Panc1 (cell line): ENCODE measurements around the gene TMED10. TPM values are rescaled to one million over a fixed set of nuclear protein-coding genes. Genes with fewer than 3 reads are reported as not detected.

ENCODE experiments used
- ATAC-seq: fragments of 200-7000 bp; cut with Tn5 transposase; 2 replicates; pipeline ENCODE4 v1.9.1; 2020; ENCODE audit warnings: mild to moderate bottlenecking, moderate library complexity
- BruUV-seq: library from RNA; stranded (reverse); fragments of 400-500 nt; replicated peaks from 2 replicates; lab custom pipeline; 2021; lab: Mats Ljungman, UMichigan
- CTCF ChIA-PET: fragments of 300-600 bp; sonication (Branson Sonifier 250); formaldehyde crosslinking; loops from one replicate; lab custom pipeline; 2022; ENCODE audit warnings: antibody characterized with exemption; lab: Charles Lee
- POLR2A ChIA-PET: fragments of 300-600 bp; sonication (Branson Sonifier 250); formaldehyde crosslinking; loops from one replicate; lab custom pipeline; 2022; ENCODE audit warnings: antibody characterized with exemption; lab: Charles Lee
- DNase-seq: peaks from one replicate; pipeline ENCODE4 v3.0.0-alpha.2; 2010; ENCODE audit warnings: low read depth, low spot score
- H3K27ac ChIP-seq: 2 replicates; pipeline ENCODE4 v1.5.1; 2011; ENCODE audit warnings: mild to moderate bottlenecking, low read length, inconsistent platforms
- H3K27me3 ChIP-seq: fragments of 200-500 bp; sonication (Bioruptor generic); 2 replicates; pipeline ENCODE4 v1.6.0; 2014; ENCODE audit warnings: low read length, inconsistent platforms; ENCODE audit not compliant: control insufficient read depth, insufficient read depth
- H3K36me3 ChIP-seq: fragments of 200-500 bp; sonication (Bioruptor generic); 2 replicates; pipeline ENCODE4 v1.5.1; 2014; ENCODE audit warnings: inconsistent platforms, mild to moderate bottlenecking, low read length, moderate library complexity; ENCODE audit not compliant: control insufficient read depth, insufficient read depth
- H3K4me1 ChIP-seq: 2 replicates; pipeline ENCODE4 v1.5.1; 2011; ENCODE audit warnings: inconsistent platforms, mild to moderate bottlenecking, low read length, moderate library complexity; ENCODE audit not compliant: control insufficient read depth, insufficient read depth
- H3K4me3 ChIP-seq, 2 experiments: 2 replicates each; pipeline ENCODE4 v1.5.1; 2011 to 2012; ENCODE audit warnings: low read depth in 2 of 2, low read length in 2 of 2, mild to moderate bottlenecking in 2 of 2, inconsistent platforms in 1 of 2, moderate library complexity in 1 of 2
- H3K9me3 ChIP-seq: fragments of 200-500 bp; sonication (Bioruptor generic); 2 replicates; pipeline ENCODE4 v1.5.1; 2014; ENCODE audit warnings: low read depth, mild to moderate bottlenecking, inconsistent platforms, low read length, moderate library complexity; ENCODE audit not compliant: control insufficient read depth, insufficient read depth
- CTCF ChIP-seq: fragments of 450-650 bp; IDR thresholded peaks from 2 replicates; pipeline ENCODE4 v1.5.1; 2017; ENCODE audit warnings: mild to moderate bottlenecking
- POLR2AphosphoS5 ChIP-seq: IDR thresholded peaks from 2 replicates; pipeline ENCODE4 v1.6.1; 2012; ENCODE audit warnings: mild to moderate bottlenecking, low read depth, low read length, moderate library complexity
- SIN3A ChIP-seq: IDR thresholded peaks from 2 replicates; pipeline ENCODE4 v1.6.1; 2012; ENCODE audit warnings: low read depth, mild to moderate bottlenecking, low read length, moderate library complexity, borderline replicate concordance; ENCODE audit not compliant: insufficient read depth
- TCF7L2 ChIP-seq: IDR thresholded peaks from 2 replicates; pipeline ENCODE4 v1.6.1; 2011; ENCODE audit warnings: mild to moderate bottlenecking, low read depth, low read length, inconsistent platforms
- in situ Hi-C: cut with HindIII; loops from 2 replicates; pipeline ENCODE4 v1.10.0; 2016; ENCODE audit warnings: low sequenced_read_pairs, low pct_unique_long_range_greater_than_20kb
- intact Hi-C: fragments of 100-400 bp; cut with micrococcal nuclease; formaldehyde crosslinking; loops from one replicate; pipeline ENCODE4 v1.10.0; 2022; ENCODE audit not compliant: unreplicated experiment
- total RNA-seq: library from RNA; stranded (reverse); gene quantifications from one replicate; pipeline ENCODE4 v1.2.1, GENCODE V29; 2021; ENCODE audit not compliant: unreplicated experiment
- TF ChIP-seq, protein P1 (sequence below), 2 experiments: IDR thresholded peaks; 2 replicates each; pipeline ENCODE4 v1.6.1; 2011 to 2012; ENCODE audit warnings: low read depth in 2 of 2, control low read depth in 1 of 2, low read length in 1 of 2, mild to moderate bottlenecking in 1 of 2, moderate library complexity in 1 of 2; ENCODE audit not compliant: insufficient read depth in 1 of 2

The TMED10 gene
- total RNA-seq, 1 experiment from 2014 or later, result 183 TPM

DNA sequence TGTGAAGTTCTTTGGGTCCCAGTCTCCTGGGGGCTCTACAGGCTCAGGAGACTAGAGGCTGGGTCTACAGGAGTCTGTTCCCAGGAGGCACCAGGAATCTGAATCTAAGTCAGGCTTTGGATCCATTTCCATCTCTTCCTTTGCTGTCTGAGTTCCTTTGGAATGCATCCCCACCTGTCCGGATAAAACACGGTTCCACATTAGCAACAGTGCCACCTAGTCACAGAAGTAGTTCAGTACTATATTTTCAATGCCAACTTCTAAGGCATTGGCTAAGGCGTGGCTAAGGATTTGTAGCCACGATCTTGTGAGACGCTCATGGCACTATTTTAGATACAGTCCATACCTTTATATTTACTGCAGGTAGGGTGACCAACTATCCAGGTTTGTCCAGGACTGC lies 91.9 kb downstream of the TMED10 start:
- Histone ChIP-seq H3K27me3 (no peaks in the 10 kb centered on the region), H3K27ac (no peak overlapping the region), H3K9me3 (no peaks in the 10 kb centered on the region), H3K36me3 (peaks cover 7% of the 10 kb centered on the region; the same call in 1 of the 2 replicates), H3K4me3 (no peak overlapping the region), H3K4me1 (no peaks in the 10 kb centered on the region)
- CTCF ChIA-PET, result no interaction called here
- ATAC-seq, result peak; percentile 74; the same call in 1 of the 2 replicates
- BruUV-seq, result no TSS peak
- intact Hi-C loops, result loop anchor here (10.0 kb wide), 1 partner anchor 140 kb away; no protein-coding TSS in a partner anchor
- in situ Hi-C loops, result no loop called here
- DNase-seq, result no peak
- TF ChIP-seq, protein P1, sequence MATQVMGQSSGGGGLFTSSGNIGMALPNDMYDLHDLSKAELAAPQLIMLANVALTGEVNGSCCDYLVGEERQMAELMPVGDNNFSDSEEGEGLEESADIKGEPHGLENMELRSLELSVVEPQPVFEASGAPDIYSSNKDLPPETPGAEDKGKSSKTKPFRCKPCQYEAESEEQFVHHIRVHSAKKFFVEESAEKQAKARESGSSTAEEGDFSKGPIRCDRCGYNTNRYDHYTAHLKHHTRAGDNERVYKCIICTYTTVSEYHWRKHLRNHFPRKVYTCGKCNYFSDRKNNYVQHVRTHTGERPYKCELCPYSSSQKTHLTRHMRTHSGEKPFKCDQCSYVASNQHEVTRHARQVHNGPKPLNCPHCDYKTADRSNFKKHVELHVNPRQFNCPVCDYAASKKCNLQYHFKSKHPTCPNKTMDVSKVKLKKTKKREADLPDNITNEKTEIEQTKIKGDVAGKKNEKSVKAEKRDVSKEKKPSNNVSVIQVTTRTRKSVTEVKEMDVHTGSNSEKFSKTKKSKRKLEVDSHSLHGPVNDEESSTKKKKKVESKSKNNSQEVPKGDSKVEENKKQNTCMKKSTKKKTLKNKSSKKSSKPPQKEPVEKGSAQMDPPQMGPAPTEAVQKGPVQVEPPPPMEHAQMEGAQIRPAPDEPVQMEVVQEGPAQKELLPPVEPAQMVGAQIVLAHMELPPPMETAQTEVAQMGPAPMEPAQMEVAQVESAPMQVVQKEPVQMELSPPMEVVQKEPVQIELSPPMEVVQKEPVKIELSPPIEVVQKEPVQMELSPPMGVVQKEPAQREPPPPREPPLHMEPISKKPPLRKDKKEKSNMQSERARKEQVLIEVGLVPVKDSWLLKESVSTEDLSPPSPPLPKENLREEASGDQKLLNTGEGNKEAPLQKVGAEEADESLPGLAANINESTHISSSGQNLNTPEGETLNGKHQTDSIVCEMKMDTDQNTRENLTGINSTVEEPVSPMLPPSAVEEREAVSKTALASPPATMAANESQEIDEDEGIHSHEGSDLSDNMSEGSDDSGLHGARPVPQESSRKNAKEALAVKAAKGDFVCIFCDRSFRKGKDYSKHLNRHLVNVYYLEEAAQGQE (IDR thresholded peaks at IDR 0.05; ENCODE audit: insufficient read depth in 1 of 2, low read depth in 2 of 2, low read length in 1 of 2), result no peak
- TF ChIP-seq CTCF, result peak; percentile 50
- TF ChIP-seq POLR2AphosphoS5, result no peak
- TF ChIP-seq SIN3A, result no peak
- no peak for TF ChIP-seq TCF7L2
- POLR2A ChIA-PET, result no interaction called here

GRCh38 chr14:75083271-75083670 lies 93.1 kb downstream of the TMED10 start:
- Histone ChIP-seq H3K4me1 (no peaks in the 10 kb centered on the region), H3K27ac (no peak overlapping the region), H3K36me3 (peaks cover 7% of the 10 kb centered on the region; the same call in 1 of the 2 replicates), H3K9me3 (no peaks in the 10 kb centered on the region), H3K27me3 (no peaks in the 10 kb centered on the region), H3K4me3 (no peak overlapping the region)
- ChIA-PET POLR2A (no interaction called here), CTCF (no interaction called here)
- no peak for DNase-seq
- no peak for ATAC-seq
- BruUV-seq, result no TSS peak
- intact Hi-C loops, result loop anchor here (10.0 kb wide), 1 partner anchor 138 kb away; no protein-coding TSS in a partner anchor
- no peak for TF ChIP-seq CTCF
- no peak for TF ChIP-seq TCF7L2
- in situ Hi-C loops, result no loop called here
